ENCODE results near the gene SCAMP5. TPM values are rescaled to one million over a fixed set of nuclear protein-coding genes. Genes with fewer than 3 reads are reported as not detected.

The SCAMP5 gene
- total and polyA plus RNA-seq, 2 of the 13 experiments (the other 11 are each of a cell fraction or from before 2014, with no cell fraction given): 34.3 to 49.0 TPM

- TF ChIP-seq, protein P1, sequence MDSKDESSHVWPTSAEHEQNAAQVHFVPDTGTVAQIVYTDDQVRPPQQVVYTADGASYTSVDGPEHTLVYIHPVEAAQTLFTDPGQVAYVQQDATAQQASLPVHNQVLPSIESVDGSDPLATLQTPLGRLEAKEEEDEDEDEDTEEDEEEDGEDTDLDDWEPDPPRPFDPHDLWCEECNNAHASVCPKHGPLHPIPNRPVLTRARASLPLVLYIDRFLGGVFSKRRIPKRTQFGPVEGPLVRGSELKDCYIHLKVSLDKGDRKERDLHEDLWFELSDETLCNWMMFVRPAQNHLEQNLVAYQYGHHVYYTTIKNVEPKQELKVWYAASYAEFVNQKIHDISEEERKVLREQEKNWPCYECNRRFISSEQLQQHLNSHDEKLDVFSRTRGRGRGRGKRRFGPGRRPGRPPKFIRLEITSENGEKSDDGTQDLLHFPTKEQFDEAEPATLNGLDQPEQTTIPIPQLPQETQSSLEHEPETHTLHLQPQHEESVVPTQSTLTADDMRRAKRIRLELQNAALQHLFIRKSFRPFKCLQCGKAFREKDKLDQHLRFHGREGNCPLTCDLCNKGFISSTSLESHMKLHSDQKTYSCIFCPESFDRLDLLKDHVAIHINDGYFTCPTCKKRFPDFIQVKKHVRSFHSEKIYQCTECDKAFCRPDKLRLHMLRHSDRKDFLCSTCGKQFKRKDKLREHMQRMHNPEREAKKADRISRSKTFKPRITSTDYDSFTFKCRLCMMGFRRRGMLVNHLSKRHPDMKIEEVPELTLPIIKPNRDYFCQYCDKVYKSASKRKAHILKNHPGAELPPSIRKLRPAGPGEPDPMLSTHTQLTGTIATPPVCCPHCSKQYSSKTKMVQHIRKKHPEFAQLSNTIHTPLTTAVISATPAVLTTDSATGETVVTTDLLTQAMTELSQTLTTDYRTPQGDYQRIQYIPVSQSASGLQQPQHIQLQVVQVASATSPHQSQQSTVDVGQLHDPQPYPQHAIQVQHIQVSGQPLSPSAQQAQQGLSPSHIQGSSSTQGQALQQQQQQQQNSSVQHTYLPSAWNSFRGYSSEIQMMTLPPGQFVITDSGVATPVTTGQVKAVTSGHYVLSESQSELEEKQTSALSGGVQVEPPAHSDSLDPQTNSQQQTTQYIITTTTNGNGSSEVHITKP (CRISPR knock-in tag; IDR thresholded peaks at IDR 0.05; ENCODE audit: low read depth): no peak
- TF ChIP-seq, protein P2, sequence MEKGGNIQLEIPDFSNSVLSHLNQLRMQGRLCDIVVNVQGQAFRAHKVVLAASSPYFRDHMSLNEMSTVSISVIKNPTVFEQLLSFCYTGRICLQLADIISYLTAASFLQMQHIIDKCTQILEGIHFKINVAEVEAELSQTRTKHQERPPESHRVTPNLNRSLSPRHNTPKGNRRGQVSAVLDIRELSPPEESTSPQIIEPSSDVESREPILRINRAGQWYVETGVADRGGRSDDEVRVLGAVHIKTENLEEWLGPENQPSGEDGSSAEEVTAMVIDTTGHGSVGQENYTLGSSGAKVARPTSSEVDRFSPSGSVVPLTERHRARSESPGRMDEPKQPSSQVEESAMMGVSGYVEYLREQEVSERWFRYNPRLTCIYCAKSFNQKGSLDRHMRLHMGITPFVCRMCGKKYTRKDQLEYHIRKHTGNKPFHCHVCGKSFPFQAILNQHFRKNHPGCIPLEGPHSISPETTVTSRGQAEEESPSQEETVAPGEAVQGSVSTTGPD (CRISPR knock-in tag; IDR thresholded peaks at IDR 0.05): no peak
- TF ChIP-seq GTF2F1 (IDR thresholded peaks at IDR 0.05; ENCODE audit: low read length) (no peak), ZHX2 (IDR thresholded peaks at IDR 0.05; ENCODE audit: low read depth) (no peak; the same call in 1 of the 2 replicates), ZHX2 (CRISPR knock-in tag; IDR thresholded peaks at IDR 0.05; ENCODE audit: borderline replicate concordance) (no peak), ZNF383 (CRISPR knock-in tag; IDR thresholded peaks at IDR 0.05; ENCODE audit: borderline replicate concordance) (peak; percentile 88; the same call in 1 of the 2 replicates), ZKSCAN1 (IDR thresholded peaks at IDR 0.05; ENCODE audit: low read length) (no peak), REL (CRISPR knock-in tag; conservative IDR thresholded peaks at IDR 0.05) (no peak), ZMYM2 (CRISPR knock-in tag; IDR thresholded peaks at IDR 0.05) (no peak), ZNF235 (CRISPR knock-in tag; IDR thresholded peaks at IDR 0.05; ENCODE audit: borderline replicate concordance) (no peak), AKNA (CRISPR knock-in tag; IDR thresholded peaks at IDR 0.05; ENCODE audit: borderline replicate concordance) (no peak), ZNF773 (CRISPR knock-in tag; IDR thresholded peaks at IDR 0.05; ENCODE audit: borderline replicate concordance) (no peak)
Measured at GRCh38 chr15:75043509-75044257, 48.3 kb downstream of the SCAMP5 start (continued).

All from HepG2 (cell line).